Fibroblast of villous mesenchyme (primary cell): ENCODE results near the gene CPNE4. TPM values are rescaled to one million over a fixed set of nuclear protein-coding genes. Genes with fewer than 3 reads are reported as not detected.

Source experiments
- DNase-seq: peaks from one replicate; pipeline ENCODE4 v3.0.0-alpha.2; 2010; ENCODE audit warnings: low read depth
- H3K4me3 ChIP-seq: 2 replicates; pipeline ENCODE4 v1.5.1; 2011; ENCODE audit warnings: low read depth, mild to moderate bottlenecking, low read length
- total RNA-seq: library from RNA; depleted of rRNA; stranded (reverse); fragments of >200 nt; gene quantifications from 2 replicates; pipeline ENCODE4 v1.2.3, GENCODE V29; 2012
- TF ChIP-seq, protein P1 (sequence below): IDR thresholded peaks from 2 replicates; pipeline ENCODE4 v1.5.1; 2012; ENCODE audit warnings: low read depth, mild to moderate bottlenecking, low read length; ENCODE audit not compliant: insufficient read depth

The CPNE4 gene
- total RNA-seq, 1 donor = not detected

DNA sequence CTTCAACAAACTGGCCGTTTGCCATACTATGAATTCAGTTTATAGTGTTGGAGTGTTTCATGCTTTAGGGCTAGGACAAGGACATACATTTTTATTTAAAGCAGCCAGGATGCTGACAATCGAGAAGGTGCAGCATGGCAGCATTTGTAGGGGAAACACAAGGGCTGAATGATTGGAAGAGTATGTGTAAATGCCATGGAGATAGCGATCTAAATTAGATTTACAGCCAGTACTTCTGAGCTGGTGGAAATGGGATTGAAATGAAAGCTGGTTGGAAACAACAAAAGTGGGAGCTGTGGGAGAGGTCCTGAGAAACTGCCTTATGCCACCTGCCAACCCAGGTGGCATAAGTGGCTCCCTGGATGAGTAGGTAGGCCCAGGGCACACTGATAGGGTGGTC, 322.2 kb downstream of the CPNE4 start:
- no peak overlapping the region for H3K4me3 ChIP-seq
- TF ChIP-seq, protein P1, sequence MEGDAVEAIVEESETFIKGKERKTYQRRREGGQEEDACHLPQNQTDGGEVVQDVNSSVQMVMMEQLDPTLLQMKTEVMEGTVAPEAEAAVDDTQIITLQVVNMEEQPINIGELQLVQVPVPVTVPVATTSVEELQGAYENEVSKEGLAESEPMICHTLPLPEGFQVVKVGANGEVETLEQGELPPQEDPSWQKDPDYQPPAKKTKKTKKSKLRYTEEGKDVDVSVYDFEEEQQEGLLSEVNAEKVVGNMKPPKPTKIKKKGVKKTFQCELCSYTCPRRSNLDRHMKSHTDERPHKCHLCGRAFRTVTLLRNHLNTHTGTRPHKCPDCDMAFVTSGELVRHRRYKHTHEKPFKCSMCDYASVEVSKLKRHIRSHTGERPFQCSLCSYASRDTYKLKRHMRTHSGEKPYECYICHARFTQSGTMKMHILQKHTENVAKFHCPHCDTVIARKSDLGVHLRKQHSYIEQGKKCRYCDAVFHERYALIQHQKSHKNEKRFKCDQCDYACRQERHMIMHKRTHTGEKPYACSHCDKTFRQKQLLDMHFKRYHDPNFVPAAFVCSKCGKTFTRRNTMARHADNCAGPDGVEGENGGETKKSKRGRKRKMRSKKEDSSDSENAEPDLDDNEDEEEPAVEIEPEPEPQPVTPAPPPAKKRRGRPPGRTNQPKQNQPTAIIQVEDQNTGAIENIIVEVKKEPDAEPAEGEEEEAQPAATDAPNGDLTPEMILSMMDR = no peak
- DNase-seq = no peak

DNA sequence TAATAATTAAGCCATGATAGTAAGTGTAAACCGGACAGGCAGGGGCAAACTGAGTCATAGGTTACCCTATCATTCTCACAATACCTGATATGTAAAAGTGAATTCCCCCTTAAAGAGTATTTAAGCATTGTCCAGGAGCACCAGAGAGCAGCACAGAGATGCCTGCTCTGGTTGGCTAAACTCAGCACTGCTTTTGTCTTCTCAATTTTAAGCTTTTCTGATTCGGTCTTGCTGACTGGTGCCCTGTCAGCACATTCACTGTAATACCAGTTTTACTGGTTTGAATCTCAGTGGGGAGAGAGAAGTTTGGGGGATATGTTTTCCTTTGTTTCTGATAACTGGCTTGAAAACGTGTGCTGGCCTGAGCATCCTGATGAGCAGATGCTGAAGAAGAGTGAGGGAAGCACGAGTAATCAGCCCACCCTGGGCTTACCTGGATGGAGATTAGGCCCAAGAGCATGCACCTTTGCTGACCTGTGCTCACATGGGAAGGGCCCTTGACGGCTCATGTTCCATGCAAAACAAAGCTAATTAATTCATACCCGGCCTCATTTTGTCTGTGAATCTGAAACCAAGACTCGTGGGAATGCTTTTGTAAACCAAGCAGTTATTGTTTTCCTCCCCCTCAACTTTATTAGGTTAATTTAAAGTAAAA, 323.6 kb downstream of the CPNE4 start:
- DNase-seq = no peak

DNA sequence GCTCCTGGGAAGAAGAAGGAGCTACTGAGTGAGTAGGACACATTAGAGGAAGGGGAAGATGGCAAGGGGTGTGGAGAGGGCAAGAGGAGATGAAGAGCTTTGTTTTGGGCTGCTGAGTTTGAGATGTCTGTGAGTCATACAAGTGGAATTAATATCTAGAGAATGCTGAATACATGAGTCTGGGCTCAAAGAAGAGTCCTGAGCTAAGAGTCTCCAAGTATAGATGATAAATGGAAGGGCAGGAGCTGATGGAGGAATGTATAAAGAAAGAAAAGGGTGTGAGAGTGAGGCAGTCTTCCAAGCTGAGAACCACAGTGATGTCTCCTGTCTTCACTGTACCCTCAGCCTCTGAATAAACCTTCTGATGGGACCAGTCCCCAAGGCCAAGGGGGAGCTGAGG, 326.6 kb downstream of the CPNE4 start:
- no peak for DNase-seq
- H3K4me3 ChIP-seq = no peak overlapping the region
- TF ChIP-seq, protein P1 = no peak

More for the DNA sequence above, 323.6 kb downstream of the CPNE4 start:
- TF ChIP-seq, protein P1 = no peak
- H3K4me3 ChIP-seq = no peak overlapping the region

DNA sequence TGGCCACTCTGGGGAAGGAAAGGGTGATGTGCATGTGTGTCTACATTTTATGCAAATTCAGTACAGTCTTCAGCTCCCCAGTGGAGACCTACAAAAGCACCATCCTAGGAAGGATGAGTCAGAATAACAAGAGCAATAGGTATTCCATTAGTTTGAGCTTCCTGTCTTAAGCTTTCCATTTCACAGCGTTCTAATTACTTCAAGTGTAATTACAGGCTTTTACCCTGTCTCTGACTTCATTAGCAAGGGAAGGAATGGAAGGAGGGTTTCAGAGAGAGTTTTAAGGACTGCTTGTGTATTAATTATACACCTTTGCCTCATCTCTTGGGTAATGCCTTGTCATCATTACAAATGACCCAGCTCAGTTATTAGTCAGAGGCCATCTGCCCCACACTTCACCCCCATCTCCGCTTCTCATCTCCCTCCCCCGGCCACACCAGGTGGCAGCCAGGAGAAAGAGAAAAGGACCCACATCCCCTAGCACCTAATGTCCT, 329.2 kb downstream of the CPNE4 start:
- H3K4me3 ChIP-seq = no peak overlapping the region
- no peak for DNase-seq
- TF ChIP-seq, protein P1 = no peak

DNA sequence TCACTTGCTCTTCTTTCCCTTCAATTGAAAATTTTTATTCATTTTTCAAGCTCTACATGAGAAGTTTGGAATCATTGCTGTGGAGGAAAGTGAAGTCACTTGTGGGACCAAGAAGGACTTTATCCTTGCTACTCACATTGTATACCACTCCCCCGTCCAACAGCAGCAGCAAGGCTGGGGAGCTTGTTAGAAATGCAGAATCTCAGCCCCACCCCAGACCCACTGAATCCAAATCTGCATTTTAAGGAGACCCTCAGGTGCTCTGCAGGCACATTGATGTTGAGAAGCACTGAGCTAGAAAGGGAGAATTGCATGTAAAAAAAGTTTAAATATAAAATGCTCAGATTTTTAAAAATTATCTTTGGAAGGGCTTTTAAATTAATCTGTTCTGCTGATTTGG, 329.7 kb downstream of the CPNE4 start:
- DNase-seq = no peak
- TF ChIP-seq, protein P1 = no peak
- no peak overlapping the region for H3K4me3 ChIP-seq

DNA sequence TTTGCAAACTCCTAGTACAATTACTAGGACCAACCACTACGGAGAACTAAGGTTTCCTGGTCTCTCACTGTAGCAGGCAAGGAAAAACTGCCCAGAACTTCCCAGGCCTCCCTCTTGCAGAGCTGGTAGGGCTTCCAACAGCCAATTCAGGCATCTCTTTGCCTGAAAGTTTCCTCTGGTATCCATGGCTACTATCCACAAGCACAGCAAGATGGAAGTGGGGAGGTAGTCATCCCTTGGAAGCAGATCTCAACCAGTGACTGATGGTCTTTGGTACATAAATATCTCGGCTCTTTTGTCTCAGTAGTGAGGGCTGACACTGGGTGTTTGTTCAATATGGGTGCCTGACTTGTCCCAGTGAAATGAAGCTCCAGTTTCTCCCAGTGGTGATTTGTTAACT, 330.7 kb downstream of the CPNE4 start:
- TF ChIP-seq, protein P1 = no peak
- H3K4me3 ChIP-seq = no peak overlapping the region
- no peak for DNase-seq

DNA sequence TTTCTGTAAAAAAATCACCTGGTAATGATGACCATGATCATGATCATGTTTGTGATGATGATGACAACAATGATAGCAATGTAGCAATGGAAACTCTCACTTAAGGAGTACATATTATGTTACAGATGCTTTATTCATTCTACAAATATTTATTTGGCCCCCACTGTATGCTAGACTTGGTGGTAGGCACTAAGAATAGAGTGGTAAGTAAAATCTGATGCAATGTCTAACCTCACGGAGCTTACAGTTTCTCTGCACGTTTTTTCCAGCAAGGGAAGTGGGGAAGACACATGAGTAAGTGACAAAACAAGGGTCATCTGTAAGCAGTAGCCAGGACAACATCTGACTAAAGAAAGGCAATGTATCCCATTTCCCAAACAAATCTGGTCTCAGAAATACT, 332.7 kb downstream of the CPNE4 start:
- TF ChIP-seq, protein P1 = no peak
- DNase-seq = no peak
- no peak overlapping the region for H3K4me3 ChIP-seq
